ENCODE measurements around the gene EEF1AKMT3.

Gene EEF1AKMT3

DNA sequence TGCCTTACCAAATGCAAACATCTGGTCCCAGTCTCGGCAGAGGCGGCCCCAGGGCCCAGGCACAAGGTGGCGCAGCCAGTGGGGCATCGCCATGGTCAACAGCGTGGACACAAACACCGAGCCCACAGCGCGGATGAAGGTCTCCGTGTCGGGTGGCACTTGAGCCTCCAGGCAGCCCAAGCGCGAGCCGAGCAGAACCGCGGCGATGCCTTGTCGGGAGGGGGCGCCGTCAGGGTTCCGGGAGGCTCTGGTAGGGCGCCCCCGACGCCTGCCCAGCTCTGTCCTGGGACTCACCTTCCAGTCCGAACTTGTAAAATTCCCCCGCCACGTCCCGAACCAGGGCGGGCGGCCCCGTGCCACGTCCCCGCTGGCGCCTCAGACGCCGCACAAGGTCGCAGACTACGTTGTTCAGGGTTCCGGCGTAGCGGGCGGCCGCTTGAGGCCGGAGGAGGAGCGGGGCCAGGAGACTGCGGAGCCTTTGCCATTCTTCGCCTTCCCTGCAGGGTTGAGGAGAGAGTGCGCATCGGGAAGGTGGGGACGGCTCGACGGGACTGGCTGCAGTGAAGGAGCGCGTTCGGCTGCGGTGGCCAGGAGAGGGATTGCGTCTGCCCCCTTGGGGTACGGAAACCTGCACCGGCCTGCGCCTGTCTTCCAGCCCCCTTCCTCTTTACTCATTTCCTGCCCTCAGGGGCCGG, 7.3 kb upstream of the EEF1AKMT3 start:
- Histone ChIP-seq H3K27ac (ENCODE audit: low read length) (no peak overlapping the region), H3F3A (ENCODE audit: insufficient read depth, low read length) (no peaks in the 10 kb centered on the region), H3K79me2 (ENCODE audit: low read length) (no peaks in the 10 kb centered on the region), H4K20me1 (ENCODE audit: insufficient read depth, low read length) (no peaks in the 10 kb centered on the region), H3K9ac (ENCODE audit: low read length) (peak overlapping the region; percentile 34; the same call in 1 of the 2 replicates), H3K9me3 (replicated peaks; ENCODE audit: insufficient read depth, low read length) (no peaks in the 10 kb centered on the region), H3K4me3 (ENCODE audit: low read length) (peak overlapping the region; percentile 60), H3K4me1 (ENCODE audit: low read length) (peaks cover 6% of the 10 kb centered on the region; the same call in 1 of the 2 replicates), H3K4me2 (ENCODE audit: low read depth, low read length) (peak overlapping the region; percentile 90), H3K27me3 (replicated peaks; ENCODE audit: insufficient read depth, low read length) (peaks cover 34% of the 10 kb centered on the region), H3K9me2 (replicated peaks; ENCODE audit: insufficient read depth, low read length) (no peaks in the 10 kb centered on the region), H2AFZ (ENCODE audit: low read length) (peak overlapping the region; percentile 84), H3K36me3 (replicated peaks; ENCODE audit: insufficient read depth, low read length) (no peaks in the 10 kb centered on the region; the same call in 1 of the 2 replicates)
- TF ChIP-seq EZH2phosphoT487 (IDR thresholded peaks at IDR 0.05; ENCODE audit: low read length) (no peak), EZH2 (optimal IDR thresholded peaks at IDR 0.05; ENCODE audit: low read depth, low read length) (no peak)
- TF ChIP-seq, protein P1, sequence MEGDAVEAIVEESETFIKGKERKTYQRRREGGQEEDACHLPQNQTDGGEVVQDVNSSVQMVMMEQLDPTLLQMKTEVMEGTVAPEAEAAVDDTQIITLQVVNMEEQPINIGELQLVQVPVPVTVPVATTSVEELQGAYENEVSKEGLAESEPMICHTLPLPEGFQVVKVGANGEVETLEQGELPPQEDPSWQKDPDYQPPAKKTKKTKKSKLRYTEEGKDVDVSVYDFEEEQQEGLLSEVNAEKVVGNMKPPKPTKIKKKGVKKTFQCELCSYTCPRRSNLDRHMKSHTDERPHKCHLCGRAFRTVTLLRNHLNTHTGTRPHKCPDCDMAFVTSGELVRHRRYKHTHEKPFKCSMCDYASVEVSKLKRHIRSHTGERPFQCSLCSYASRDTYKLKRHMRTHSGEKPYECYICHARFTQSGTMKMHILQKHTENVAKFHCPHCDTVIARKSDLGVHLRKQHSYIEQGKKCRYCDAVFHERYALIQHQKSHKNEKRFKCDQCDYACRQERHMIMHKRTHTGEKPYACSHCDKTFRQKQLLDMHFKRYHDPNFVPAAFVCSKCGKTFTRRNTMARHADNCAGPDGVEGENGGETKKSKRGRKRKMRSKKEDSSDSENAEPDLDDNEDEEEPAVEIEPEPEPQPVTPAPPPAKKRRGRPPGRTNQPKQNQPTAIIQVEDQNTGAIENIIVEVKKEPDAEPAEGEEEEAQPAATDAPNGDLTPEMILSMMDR (IDR thresholded peaks at IDR 0.05; ENCODE audit: low read length): peak; percentile 50
- peak; percentile 21 for DNase-seq

DNA sequence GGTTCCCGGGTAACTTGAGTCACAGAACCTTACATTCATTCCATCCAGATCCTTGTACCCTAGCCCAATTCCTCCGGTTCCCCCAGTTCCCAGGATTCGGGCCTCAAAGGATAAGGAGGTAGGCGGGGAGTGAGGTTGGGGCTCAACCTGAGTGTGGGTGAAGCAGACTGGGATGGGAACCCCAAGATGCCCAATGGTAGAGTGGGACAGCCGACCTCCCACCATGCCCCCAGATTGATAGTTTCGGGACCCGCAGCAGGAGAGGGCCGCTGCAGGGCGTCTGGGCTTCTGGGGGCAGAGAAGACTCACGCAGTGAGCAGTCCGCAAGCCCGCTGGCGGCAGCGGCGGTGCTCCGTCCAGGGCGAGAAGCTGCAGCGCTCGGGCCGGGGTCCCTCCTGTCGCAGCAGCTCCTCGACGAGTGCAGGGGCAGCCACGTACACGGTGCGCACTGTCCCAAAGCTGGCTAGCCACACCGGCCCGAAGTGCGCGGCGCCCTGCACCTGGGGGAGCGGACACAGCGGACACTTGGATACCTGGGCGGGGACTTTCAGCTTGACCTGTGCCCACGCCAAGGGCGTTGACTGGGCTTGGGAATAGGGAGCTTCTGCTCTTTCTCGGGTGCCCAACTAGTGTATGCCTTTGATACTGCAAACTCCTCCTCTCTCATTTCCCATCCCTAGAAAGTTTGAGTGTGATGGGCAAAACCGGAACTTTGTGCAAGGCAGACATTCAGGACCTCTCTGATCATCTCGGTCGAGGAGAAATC, 6.5 kb upstream of the EEF1AKMT3 start:
- no peak for DNase-seq
- peak overlapping the region; percentile 60; the same call in 1 of the 2 replicates for H3K4me3 ChIP-seq (ENCODE audit: low read length)
- H3K4me1 ChIP-seq (ENCODE audit: low read length): peaks cover 8% of the 10 kb centered on the region; the same call in 1 of the 2 replicates
- H3K27me3 ChIP-seq (replicated peaks; ENCODE audit: insufficient read depth, low read length): peaks cover 34% of the 10 kb centered on the region
- H3K9me2 ChIP-seq (replicated peaks; ENCODE audit: insufficient read depth, low read length): no peaks in the 10 kb centered on the region
- no peak for TF ChIP-seq EZH2 (optimal IDR thresholded peaks at IDR 0.05; ENCODE audit: low read depth, low read length)
- TF ChIP-seq, protein P1 (IDR thresholded peaks at IDR 0.05; ENCODE audit: low read length): no peak
- no peak for TF ChIP-seq EZH2phosphoT487 (IDR thresholded peaks at IDR 0.05; ENCODE audit: low read length)
- H3K36me3 ChIP-seq (replicated peaks; ENCODE audit: insufficient read depth, low read length): no peaks in the 10 kb centered on the region; the same call in 1 of the 2 replicates
- H2AFZ ChIP-seq (ENCODE audit: low read length): no peak overlapping the region
- H3K79me2 ChIP-seq (ENCODE audit: low read length): peaks cover 6% of the 10 kb centered on the region
- H3K27ac ChIP-seq (ENCODE audit: low read length): no peak overlapping the region
- H4K20me1 ChIP-seq (ENCODE audit: insufficient read depth, low read length): no peaks in the 10 kb centered on the region
- H3K4me2 ChIP-seq (ENCODE audit: low read depth, low read length): peak overlapping the region; percentile 90; the same call in 1 of the 2 replicates
- H3K9ac ChIP-seq (ENCODE audit: low read length): no peak overlapping the region
- H3F3A ChIP-seq (ENCODE audit: insufficient read depth, low read length): no peaks in the 10 kb centered on the region
- H3K9me3 ChIP-seq (replicated peaks; ENCODE audit: insufficient read depth, low read length): no peaks in the 10 kb centered on the region

DNA sequence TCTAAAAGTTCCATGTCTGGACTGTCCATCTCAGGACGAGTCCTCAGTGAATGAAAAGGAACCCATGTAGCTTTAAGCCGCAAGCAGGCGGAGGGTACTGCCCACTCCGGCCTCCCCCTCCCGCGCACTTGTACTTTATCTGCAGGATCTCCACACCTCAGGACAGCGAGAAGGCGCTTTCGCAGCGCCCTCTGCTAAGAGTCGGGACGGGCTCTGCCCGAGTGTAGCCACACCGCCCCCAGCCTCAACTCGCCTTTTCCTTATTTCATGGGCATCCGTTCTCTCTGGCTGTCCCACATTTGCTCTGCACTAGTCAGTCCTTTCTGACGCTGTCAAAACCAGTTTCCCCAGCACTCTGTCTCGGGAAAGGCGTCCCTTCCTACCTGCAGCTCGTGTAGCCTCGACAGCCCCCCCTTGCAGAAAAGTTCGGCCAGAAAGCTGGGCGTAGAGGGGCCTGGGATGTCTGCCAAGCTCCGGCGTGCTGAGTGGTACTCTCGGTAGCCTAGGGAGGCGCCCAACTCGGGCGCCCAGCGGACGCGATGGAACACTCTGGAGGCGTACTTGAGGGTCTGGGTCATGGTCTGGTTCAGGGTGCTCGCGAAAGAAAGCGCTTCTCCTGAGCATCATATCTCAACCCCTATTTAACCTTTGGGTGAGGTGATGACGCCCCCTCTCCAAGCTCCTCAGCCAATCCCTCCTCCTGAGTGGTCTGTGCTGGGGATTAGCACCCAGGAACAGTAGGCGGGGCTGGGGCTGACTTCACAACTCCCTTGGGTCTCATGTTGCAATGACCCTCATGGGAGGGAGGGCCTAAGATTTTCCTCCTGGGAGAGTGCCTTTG, 5.7 kb upstream of the EEF1AKMT3 start, which contains the start of gene CYP27B1:
Gene CYP27B1 (minus strand): TSS at position 615 of the 841 bp plus-strand sequence. CDS start 37 bp downstream, at position 578.
- Histone ChIP-seq H3K9me3 (replicated peaks; ENCODE audit: insufficient read depth, low read length) (no peaks in the 10 kb centered on the region), H3K4me2 (ENCODE audit: low read depth, low read length) (peak within 1 kb of the TSS; percentile 90; the same call in 1 of the 2 replicates), H3K36me3 (replicated peaks; ENCODE audit: insufficient read depth, low read length) (no peaks in the 10 kb centered on the region; the same call in 1 of the 2 replicates), H4K20me1 (ENCODE audit: insufficient read depth, low read length) (no peaks in the 10 kb centered on the region), H3F3A (ENCODE audit: insufficient read depth, low read length) (peaks cover 1% of the 10 kb centered on the region; the same call in 1 of the 2 replicates), H3K9ac (ENCODE audit: low read length) (no peak within 1 kb of the TSS), H3K4me3 (ENCODE audit: low read length) (no peak within 1 kb of the TSS), H3K9me2 (replicated peaks; ENCODE audit: insufficient read depth, low read length) (no peaks in the 10 kb centered on the region), H3K79me2 (ENCODE audit: low read length) (peaks cover 12% of the 10 kb centered on the region), H3K4me1 (ENCODE audit: low read length) (peaks cover 10% of the 10 kb centered on the region; the same call in 1 of the 2 replicates), H3K27ac (ENCODE audit: low read length) (no peak within 1 kb of the TSS), H2AFZ (ENCODE audit: low read length) (no peak within 1 kb of the TSS), H3K27me3 (replicated peaks; ENCODE audit: insufficient read depth, low read length) (peaks cover 34% of the 10 kb centered on the region)
- DNase-seq: no peak
- TF ChIP-seq, protein P1 (IDR thresholded peaks at IDR 0.05; ENCODE audit: low read length): no peak
- TF ChIP-seq EZH2phosphoT487 (IDR thresholded peaks at IDR 0.05; ENCODE audit: low read length): no peak
- no peak for TF ChIP-seq EZH2 (optimal IDR thresholded peaks at IDR 0.05; ENCODE audit: low read depth, low read length)

All from MM.1S (cell line).